ENCODE data around the gene AGAP1.

The AGAP1 gene

GRCh38 chr2:235493775-235494715, at the start of gene AGAP1:
AGAP1 (plus strand) TSS chr2:235494043.
- DNase-seq (ENCODE audit: low spot score): peak; percentile 84

DNA sequence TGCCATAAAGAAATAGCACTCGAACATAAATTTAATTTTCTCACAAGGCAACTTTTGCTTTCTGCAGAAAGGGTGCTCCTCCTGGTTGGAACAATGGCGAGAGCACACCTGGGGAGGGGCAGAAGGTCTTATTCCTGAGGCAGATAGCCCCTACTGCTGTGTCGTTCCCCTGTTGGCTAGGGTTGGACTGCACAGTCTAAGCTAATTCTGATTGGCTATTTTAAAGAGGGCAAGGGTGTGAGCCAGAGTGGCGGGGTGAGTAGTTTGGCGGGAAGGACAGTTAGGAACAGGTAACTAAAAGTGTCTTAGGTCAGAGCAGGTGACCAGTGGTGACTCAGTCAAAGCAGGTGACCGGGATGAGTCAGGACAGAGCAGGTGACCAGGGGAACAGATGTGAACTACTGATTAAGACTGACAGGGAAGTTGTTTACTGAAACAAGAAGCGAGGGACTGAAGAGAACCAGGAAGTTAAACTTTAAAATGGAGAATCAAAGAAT, 49.7 kb upstream of the AGAP1 start:
- no peak for DNase-seq (ENCODE audit: low spot score)

GRCh38 chr2:235445116-235445515, 48.7 kb upstream of the AGAP1 start:
- DNase-seq (ENCODE audit: low spot score): no peak

DNA sequence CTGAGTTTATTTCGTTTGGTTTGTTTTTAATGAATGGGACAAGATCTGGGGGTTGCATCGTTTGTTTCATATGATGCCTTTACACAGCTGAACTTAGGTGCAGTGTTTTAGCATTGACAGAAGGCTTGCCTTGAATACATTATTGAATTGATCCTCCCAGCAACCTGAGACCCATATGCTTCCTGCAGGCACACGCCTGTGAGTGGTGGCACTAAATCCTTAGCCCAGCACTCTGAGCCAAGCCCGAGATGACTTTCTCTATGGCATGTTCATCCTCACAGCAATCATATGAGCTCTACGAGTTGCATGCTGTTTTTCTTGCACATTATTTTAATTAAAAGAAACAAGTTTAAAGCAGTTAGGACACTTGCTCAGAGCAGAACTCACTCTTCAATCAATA, 47.8 kb upstream of the AGAP1 start:
- no peak for DNase-seq (ENCODE audit: low spot score)

DNA sequence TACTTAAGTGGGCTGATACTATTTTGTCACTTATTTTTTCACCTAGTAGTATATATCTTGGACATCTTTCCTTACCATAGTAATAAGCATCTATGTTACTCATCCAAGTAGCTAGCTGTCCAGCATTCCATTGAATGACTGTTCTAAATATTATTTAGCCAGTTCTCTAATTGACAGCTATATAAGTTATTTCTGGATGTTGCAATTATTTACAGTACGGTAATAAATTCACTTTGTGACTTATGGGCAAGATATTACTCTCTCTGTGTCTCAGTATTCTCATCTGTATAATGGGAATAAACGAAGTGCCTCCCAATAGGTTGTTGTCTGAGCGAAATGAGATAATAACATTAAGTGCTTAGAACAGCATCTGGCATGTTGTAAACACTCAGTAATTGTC, 46.6 kb upstream of the AGAP1 start:
- no peak for DNase-seq (ENCODE audit: low spot score)

DNA sequence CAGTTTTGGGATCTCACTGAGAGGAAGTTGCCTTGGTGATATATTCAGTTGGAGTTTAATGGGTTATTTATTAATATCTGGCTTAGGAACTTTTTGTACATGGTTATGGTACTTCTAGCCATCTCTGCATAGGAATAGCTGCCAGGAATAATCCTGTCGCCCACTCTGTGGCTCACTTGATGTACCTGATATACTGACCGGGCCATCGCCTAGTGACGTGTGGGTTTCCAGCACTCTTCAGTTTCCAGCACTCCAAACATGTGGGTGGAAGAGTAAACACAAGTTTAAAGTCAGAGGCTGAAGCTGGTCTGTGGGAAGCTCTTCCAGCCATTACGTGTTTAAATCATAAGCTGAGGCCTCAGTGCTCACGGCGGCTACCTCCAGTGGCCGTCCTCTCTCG, 44.3 kb upstream of the AGAP1 start:
- DNase-seq (ENCODE audit: low spot score): no peak

GRCh38 chr2:235453605-235454151, 40.2 kb upstream of the AGAP1 start:
- no peak for DNase-seq (ENCODE audit: low spot score)

DNA sequence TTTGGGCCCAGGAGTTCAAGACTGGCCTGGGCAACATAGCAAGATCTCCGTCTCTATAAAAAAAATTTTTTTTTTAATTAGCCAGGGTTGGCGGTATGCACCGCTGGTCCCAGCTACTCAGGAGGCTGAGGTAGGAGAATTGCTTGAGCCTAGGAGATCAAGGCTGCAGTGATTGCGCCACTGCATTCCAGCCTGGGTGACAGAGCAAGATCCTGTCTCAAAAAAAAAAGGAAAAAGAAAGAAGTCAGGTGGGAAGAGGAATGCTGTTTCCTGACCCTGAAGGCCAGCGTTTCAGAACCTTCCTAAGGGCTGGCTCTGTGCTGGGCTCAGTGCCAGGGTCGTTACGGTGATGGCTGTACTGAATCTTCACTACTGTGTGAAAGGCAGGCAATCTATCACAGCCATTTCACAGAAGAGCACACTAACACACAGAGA, 35.0 kb upstream of the AGAP1 start:
- DNase-seq (ENCODE audit: low spot score): no peak

DNA sequence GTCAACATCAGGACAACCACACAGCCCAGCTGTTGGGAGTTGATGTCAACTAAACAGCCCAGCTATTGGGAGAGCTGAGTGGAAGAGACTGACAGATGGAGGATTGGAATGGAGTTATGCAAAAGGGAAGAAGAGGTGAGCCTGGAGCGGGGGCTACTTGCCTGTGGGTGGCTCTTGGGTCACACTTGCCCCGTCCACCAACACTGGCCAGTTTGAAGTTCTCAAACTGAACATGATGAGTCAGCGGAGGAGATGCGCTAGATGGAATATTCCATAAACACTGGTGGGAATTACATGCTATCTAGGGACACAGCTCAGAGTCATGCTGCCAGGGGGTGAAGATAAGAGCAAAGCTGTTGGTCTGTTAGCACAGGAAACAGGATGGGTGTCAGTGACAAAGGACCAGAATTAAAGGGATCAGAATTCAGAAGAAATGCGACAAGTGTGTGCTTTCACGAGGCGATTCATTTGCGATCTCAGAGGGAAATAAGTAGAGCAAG, 33.2 kb upstream of the AGAP1 start:
- DNase-seq (ENCODE audit: low spot score): no peak

GRCh38 chr2:235461763-235462414, 32.0 kb upstream of the AGAP1 start:
- no peak for DNase-seq (ENCODE audit: low spot score)

DNA sequence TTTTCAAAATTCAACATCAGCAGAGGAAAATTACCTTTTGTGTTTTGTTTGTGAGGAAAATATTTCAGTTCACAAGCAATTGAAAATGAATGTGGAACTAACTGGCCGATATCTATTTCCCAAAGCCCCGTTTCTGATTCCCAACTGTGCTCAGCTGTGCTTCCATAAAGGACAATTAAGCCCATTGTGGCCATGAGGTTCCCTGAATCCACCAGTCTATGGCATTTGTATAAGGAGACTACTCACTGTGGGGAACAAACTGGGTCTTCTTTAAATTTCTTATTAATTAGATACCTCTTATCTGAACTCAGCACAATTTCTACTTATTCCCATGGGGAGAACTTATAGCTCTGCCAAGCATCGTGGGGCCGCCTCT, 31.4 kb upstream of the AGAP1 start:
- DNase-seq (ENCODE audit: low spot score): no peak

DNA sequence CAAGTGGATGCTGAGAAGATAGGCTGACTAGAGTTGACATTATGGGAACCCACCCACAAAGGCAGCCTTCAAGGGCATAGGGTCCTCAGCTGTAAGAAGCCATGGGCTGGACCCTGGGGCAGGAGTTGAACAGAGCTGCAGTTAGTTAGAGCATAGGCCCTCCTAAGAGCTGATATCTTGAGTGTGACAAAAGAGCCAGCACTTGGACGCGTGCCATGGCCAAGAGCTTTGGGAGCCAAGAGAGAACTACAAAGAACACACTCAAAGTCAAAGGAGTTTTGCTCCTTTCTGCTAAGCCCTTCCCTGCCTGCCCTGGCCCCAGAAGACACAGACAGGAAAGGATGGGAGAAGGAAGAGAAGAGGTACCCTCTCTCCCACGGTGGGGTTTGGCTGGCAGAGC, 29.9 kb upstream of the AGAP1 start:
- no peak for DNase-seq (ENCODE audit: low spot score)

DNA sequence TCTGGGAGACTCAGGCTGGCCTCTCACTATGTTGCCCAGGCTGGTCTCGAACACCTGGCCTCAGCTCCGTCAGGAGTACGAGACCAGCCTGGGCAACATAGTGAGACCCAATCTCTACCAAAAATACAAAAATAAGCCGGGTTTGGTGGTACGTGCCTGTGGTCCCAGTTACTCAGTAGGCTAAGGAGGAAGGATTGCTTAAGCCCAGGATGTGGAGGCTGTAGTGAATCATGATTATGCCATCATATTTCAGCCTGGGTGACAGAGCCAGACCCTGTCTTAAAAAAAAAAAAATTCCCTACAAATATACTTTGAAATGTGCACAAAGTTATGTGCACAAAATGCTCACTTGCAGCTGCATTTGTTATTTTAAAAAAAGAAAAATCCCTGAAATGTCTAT, 26.3 kb upstream of the AGAP1 start:
- no peak for DNase-seq (ENCODE audit: low spot score)

- no peak for DNase-seq (ENCODE audit: low spot score)
These were observed 24.7 kb upstream of the AGAP1 start for GRCh38 chr2:235468978-235469655.

DNA sequence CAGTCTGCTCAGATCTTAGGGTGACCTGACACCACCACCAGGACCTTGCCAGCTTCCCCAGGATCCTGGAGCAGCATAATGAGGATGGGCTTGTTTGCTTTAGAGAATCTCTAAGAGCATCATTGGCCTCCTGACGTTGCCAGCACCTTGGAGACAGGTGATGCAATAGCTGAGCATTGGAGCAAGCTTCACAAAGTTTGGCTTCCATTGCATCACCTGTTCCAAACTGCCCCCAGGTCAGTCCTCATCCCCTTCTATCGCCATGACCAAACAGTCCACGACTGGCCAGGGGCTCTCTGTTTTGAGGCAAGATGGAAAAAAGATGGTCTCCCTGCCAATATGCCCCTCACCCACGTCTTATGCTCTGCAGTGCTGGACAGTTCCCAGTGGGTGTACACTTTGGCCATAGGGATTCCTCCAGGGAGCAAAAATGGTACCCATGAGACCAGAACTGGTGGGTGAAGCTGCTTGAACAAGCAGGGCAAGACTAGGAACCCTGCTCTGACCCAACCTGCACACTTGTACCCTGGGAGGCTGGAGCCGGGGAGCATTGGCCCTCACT, 22.6 kb upstream of the AGAP1 start:
- DNase-seq (ENCODE audit: low spot score): no peak

DNA sequence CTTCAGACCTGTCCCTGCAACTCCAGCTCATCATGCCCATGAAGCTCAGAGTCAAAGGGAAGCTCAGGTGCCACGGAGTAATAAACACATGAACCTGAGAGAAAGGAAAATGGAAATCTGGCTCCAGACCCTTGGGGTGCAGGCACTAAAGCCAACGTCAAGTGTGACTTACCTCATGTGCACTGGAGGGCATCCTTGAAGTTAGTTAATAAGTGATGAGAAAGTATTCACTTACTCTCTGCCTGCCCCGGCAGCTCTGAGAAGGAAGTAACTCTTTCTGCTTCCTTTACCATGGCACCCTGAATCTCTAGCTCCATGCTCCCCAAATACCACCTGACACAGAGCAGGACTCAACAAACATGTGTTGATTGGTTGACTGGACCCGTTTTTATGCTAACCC, 21.4 kb upstream of the AGAP1 start:
- DNase-seq (ENCODE audit: low spot score): no peak

DNA sequence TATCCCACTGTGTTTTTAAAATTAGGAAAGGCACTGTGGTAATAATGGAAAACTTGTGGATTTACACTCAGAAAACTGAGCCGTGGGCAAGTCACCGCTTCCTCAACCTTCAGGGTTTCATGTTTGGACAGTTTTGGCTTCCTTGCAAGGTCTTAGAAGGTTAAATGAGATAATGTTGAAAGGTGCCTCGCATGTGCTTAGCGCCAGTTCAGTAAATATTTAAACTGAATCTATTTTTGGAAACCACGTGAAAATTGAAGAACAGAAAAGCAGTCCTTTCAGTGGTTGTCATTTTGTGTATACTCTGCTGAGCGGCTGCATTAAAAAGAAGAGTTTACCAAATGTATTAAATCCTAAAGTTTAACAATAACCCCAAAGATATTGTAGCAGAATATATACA, 15.2 kb upstream of the AGAP1 start:
- DNase-seq (ENCODE audit: low spot score): no peak

- DNase-seq (ENCODE audit: low spot score): no peak
These were observed 14.2 kb upstream of the AGAP1 start for GRCh38 chr2:235479604-235480003.

DNA sequence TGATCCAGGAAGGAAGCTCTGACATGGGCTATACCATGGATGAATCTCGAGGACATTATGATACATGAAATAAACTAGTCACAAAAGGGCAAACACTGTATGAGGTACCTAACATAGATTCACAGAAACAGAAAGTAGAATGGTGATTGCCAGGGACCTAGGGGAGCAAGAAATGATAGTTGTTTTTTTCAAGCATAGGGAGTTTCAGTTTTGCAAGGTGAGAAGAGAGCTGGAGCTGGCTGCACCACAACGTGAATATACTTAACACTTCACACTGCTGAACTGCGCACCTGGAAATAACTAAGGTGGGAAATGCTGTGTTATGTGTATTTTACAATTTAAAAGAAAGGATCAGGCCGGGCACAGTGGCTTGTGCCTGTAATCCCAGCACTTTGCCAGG, 13.2 kb upstream of the AGAP1 start:
- no peak for DNase-seq (ENCODE audit: low spot score)

DNA sequence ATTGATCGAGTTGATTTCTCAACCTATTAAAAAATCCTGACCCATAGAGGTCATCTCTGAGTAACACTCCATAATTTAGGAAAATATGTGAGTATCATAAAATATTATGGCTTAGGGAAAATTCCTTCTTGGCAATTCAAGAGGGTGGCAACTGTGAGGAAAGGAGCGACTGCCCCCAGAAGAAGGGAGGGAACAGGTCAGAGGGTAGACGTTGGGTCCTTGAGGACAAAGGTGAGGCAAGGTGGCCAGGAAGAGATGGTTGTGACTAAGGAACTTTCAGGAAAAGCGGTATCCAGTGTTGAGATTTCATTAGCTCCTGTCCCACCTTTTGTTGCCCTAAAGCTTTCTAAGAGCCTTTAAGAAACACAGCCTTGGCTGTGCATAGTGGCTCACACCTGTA, 10.5 kb upstream of the AGAP1 start:
- no peak for DNase-seq (ENCODE audit: low spot score)

DNA sequence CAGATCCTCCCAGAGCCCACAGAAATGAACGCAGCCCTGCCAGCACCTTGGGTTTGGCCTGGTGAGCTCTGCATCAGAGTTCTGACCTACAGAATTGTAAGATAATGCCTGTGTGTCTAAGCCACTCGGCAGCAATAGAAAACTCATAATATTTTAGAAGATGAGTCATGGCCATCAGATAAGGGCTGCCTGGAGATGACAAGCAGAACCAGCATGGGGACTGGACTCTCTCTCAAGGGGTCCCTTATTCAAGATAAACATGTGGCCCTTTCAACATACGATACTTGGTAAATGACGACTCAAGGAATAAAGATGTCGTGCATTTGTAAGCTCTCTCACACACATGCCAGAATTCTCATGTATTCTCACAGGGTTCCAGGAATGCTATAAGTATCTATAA, 8.5 kb upstream of the AGAP1 start:
- DNase-seq (ENCODE audit: low spot score): no peak

DNA sequence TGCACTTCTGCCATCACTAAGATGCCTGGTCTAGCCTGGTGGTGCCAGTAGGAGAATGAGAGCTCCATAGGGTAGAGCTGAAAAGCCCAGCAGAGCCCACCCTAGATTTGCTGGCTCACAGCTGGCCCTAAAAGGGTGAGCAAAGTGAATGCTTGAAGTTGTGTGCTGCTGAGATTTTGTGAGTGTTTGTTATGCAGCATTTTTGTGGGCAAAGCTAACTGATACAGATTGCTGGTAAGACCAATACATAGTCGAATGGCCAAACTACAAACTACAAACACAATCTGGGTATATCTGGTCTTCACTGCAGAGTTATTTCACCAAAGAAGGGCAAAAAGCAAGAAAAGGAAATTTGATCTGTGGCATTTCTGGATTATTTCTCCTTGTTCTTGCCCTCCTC, 7.1 kb upstream of the AGAP1 start:
- no peak for DNase-seq (ENCODE audit: low spot score)

All from HuH-7.5 (cell line).